MCF 10A (cell line): ENCODE data around the gene SLC7A1. TPM values are rescaled to one million over a fixed set of nuclear protein-coding genes. Genes with fewer than 3 reads are reported as not detected.

ENCODE experiments used
- BruUV-seq: library from RNA; stranded (reverse); fragments of 400-500 nt; replicated peaks from 2 replicates; lab custom pipeline; 2021; lab: Mats Ljungman, UMichigan
- CTCF ChIA-PET: fragments of 300-600 bp; sonication (Branson Sonifier 250); formaldehyde crosslinking; extraction: SDS; loops from one replicate; lab custom pipeline; 2021; ENCODE audit warnings: antibody characterized with exemption, inconsistent platforms; lab: Yijun Ruan, JAX
- POLR2A ChIA-PET: fragments of 300-600, 350-650 bp; sonication (Branson Sonifier 250); formaldehyde crosslinking; extraction: SDS; loops from one replicate; lab custom pipeline; 2020; ENCODE audit warnings: antibody characterized with exemption, inconsistent platforms; lab: Yijun Ruan, JAX
- DNase-seq: peaks from one replicate; pipeline ENCODE4 v3.0.0-alpha.2; 2018; ENCODE audit not compliant: unreplicated experiment
- H3K27ac Mint-ChIP-seq: one replicate; pipeline ENCODE4 v1.8.0; 2022; ENCODE audit warnings: mild to moderate bottlenecking, low read depth, mixed read lengths; ENCODE audit not compliant: unreplicated experiment
- H3K27me3 Mint-ChIP-seq: one replicate; pipeline ENCODE4 v1.8.0; 2022; ENCODE audit warnings: mixed read lengths; ENCODE audit not compliant: insufficient read depth, unreplicated experiment
- H3K36me3 Mint-ChIP-seq: one replicate; pipeline ENCODE4 v1.8.0; 2022; ENCODE audit warnings: mild to moderate bottlenecking, moderate library complexity, mixed read lengths; ENCODE audit not compliant: insufficient read depth, unreplicated experiment
- H3K4me1 Mint-ChIP-seq: one replicate; pipeline ENCODE4 v1.8.0; 2022; ENCODE audit warnings: mixed read lengths; ENCODE audit not compliant: insufficient read depth, unreplicated experiment
- H3K4me3 Mint-ChIP-seq: one replicate; pipeline ENCODE4 v1.8.0; 2022; ENCODE audit warnings: mild to moderate bottlenecking, moderate library complexity, mixed read lengths; ENCODE audit not compliant: unreplicated experiment
- H3K9me3 Mint-ChIP-seq: one replicate; pipeline ENCODE4 v1.8.0; 2022; ENCODE audit warnings: mixed read lengths; ENCODE audit not compliant: unreplicated experiment
- intact Hi-C: fragments of 100-400 bp; cut with micrococcal nuclease; formaldehyde crosslinking; loops from 2 replicates; pipeline ENCODE4 v1.14.1; 2022
- total RNA-seq: library from RNA; stranded (reverse); gene quantifications from 2 replicates; pipeline ENCODE4 v1.2.3, GENCODE V29; 2022
- TF ChIP-seq, protein P1 (sequence below): fragments of 200-600 bp; IDR thresholded peaks from one replicate; pipeline ENCODE4 v1.8.0; 2022; ENCODE audit warnings: antibody characterized with exemption, mild to moderate bottlenecking; ENCODE audit not compliant: unreplicated experiment

The SLC7A1 gene
- total RNA-seq, 1 experiment from 2014 or later: 194 TPM

- no peak for DNase-seq
- POLR2A ChIA-PET: no interaction called here
- Mint-ChIP-seq H3K4me3 (no peak overlapping the region), H3K27ac (no peak overlapping the region), H3K4me1 (no peaks in the 10 kb centered on the region), H3K36me3 (no peaks in the 10 kb centered on the region), H3K9me3 (no peaks in the 10 kb centered on the region), H3K27me3 (peaks cover 25% of the 10 kb centered on the region)
- no TSS peak for BruUV-seq
- TF ChIP-seq, protein P1, sequence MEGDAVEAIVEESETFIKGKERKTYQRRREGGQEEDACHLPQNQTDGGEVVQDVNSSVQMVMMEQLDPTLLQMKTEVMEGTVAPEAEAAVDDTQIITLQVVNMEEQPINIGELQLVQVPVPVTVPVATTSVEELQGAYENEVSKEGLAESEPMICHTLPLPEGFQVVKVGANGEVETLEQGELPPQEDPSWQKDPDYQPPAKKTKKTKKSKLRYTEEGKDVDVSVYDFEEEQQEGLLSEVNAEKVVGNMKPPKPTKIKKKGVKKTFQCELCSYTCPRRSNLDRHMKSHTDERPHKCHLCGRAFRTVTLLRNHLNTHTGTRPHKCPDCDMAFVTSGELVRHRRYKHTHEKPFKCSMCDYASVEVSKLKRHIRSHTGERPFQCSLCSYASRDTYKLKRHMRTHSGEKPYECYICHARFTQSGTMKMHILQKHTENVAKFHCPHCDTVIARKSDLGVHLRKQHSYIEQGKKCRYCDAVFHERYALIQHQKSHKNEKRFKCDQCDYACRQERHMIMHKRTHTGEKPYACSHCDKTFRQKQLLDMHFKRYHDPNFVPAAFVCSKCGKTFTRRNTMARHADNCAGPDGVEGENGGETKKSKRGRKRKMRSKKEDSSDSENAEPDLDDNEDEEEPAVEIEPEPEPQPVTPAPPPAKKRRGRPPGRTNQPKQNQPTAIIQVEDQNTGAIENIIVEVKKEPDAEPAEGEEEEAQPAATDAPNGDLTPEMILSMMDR: no peak
- intact Hi-C loops: no loop called here
- CTCF ChIA-PET: no interaction called here
These were observed 26.4 kb upstream of the SLC7A1 start for GRCh38 chr13:29621841-29622240.

- no peak overlapping the region for H3K27ac Mint-ChIP-seq
- no peak for DNase-seq
These were observed 25.7 kb upstream of the SLC7A1 start for GRCh38 chr13:29621051-29621800.

DNA sequence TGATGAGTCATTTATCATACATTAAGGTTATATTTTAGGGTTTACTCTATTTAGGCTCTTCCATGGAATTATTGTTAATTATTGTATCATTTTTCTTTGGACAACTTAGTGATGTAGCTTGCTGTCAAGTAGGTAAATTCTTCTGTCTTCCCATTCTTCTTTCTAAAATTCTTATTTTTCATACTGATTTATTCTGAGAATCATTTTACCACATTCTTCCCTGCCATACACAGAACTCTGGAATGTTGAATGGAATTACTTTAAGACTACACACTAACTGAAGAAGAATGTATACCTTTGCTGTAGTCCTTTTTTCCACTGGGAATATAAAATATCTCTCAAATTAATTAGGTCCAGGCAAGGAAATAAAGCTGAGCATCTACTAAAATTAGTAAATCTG, 24.5 kb upstream of the SLC7A1 start:
- Mint-ChIP-seq H3K27me3 (peaks cover 25% of the 10 kb centered on the region), H3K4me3 (no peak overlapping the region), H3K4me1 (no peaks in the 10 kb centered on the region), H3K36me3 (no peaks in the 10 kb centered on the region), H3K9me3 (no peaks in the 10 kb centered on the region), H3K27ac (no peak overlapping the region)
- intact Hi-C loops: no loop called here
- no TSS peak for BruUV-seq
- POLR2A ChIA-PET: interaction anchor here (0.7 kb wide), 1 partner anchor 26 kb away, joined by 3 read pairs; no protein-coding TSS in a partner anchor
- no peak for DNase-seq
- CTCF ChIA-PET: interaction anchor here (0.6 kb wide), 1 partner anchor 1134 kb away, joined by 4 read pairs; no protein-coding TSS in a partner anchor
- TF ChIP-seq, protein P1: no peak

More at GRCh38 chr13:29621051-29621800, 25.7 kb upstream of the SLC7A1 start:
- H3K27me3 Mint-ChIP-seq: peaks cover 25% of the 10 kb centered on the region
- ChIA-PET CTCF (no interaction called here), POLR2A (no interaction called here)
- intact Hi-C loops: no loop called here
- H3K4me1 Mint-ChIP-seq: no peaks in the 10 kb centered on the region
- no peak overlapping the region for H3K4me3 Mint-ChIP-seq
- TF ChIP-seq, protein P1: no peak
- BruUV-seq: no TSS peak
- no peaks in the 10 kb centered on the region for H3K9me3 Mint-ChIP-seq
- no peaks in the 10 kb centered on the region for H3K36me3 Mint-ChIP-seq

DNA sequence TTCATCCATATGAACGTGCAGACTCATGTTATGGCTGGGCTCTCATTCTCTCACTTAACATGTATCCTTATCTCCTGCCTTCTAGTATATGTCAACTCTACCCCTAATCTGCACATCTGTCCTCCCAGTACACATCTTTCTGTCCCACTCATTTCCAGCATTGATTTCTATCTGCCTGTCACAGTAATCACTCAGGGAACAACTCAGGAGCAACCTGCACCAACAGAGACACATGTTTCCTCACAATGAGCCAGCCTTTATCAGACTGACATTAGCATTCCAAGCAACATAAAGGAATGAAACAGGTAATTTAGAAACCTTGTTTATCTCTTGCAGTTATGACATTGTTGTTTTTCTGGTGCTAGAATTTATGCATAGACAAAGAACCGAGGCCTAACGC, 17.6 kb upstream of the SLC7A1 start:
- Mint-ChIP-seq H3K9me3 (no peaks in the 10 kb centered on the region), H3K4me3 (no peak overlapping the region), H3K36me3 (no peaks in the 10 kb centered on the region), H3K27ac (no peak overlapping the region), H3K27me3 (peaks cover 94% of the 10 kb centered on the region), H3K4me1 (no peaks in the 10 kb centered on the region)
- ChIA-PET POLR2A (no interaction called here), CTCF (no interaction called here)
- DNase-seq: no peak
- BruUV-seq: no TSS peak
- intact Hi-C loops: no loop called here
- TF ChIP-seq, protein P1: no peak
